ENCODE data around the gene NHS. TPM values are rescaled to one million over a fixed set of nuclear protein-coding genes. Genes with fewer than 3 reads are reported as not detected.

Gene NHS
- total RNA-seq, 1 donor, result 10.5 TPM

DNA sequence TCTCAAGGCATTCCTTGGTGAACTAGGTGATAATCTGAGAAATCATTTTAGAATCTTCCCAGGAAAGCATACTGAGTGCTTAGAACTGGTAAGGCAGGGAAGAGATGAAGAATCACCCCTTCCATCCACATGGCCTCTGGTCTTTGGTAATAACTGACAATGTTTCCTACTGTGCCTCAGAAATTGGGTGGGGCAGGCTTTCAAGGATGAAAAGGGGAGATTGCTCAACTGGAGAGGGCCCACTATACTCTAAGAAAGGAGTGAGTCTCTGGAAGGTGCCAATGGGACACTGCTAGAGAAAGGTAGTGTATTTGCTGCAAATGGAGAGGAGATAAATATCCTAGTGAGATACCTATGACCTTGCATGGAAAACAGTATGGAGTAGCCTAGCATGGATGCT is 227.2 kb downstream of the NHS start:
- TF ChIP-seq, protein P1, sequence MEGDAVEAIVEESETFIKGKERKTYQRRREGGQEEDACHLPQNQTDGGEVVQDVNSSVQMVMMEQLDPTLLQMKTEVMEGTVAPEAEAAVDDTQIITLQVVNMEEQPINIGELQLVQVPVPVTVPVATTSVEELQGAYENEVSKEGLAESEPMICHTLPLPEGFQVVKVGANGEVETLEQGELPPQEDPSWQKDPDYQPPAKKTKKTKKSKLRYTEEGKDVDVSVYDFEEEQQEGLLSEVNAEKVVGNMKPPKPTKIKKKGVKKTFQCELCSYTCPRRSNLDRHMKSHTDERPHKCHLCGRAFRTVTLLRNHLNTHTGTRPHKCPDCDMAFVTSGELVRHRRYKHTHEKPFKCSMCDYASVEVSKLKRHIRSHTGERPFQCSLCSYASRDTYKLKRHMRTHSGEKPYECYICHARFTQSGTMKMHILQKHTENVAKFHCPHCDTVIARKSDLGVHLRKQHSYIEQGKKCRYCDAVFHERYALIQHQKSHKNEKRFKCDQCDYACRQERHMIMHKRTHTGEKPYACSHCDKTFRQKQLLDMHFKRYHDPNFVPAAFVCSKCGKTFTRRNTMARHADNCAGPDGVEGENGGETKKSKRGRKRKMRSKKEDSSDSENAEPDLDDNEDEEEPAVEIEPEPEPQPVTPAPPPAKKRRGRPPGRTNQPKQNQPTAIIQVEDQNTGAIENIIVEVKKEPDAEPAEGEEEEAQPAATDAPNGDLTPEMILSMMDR (IDR thresholded peaks at IDR 0.05; ENCODE audit: extremely low read depth, low read depth, low read length), result no peak

DNA sequence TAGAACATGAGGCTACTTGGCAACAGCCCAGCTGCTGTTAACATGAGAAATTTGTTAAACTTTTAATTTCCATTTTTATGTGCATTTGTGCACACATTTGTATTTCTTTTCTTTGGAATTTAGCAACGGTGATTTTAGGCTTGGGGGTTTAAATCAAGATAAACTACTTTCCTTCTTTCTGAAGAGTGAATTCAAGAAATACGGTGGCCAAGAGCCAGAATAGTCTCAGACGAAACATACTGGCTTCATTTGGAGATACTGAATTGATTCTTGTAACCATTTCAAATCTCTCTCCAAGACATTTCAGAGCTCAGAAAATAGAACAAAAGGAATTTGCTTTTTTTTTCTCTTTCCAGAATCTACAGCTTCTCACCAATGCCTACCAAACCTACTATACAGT is 228.2 kb downstream of the NHS start:
- no peak overlapping the region for H3K4me2 ChIP-seq (ENCODE audit: insufficient read depth, low read length)
- no peak overlapping the region for H3K4me3 ChIP-seq (ENCODE audit: insufficient read depth, low read length)
- no peaks in the 10 kb centered on the region for H3K9me3 ChIP-seq (ENCODE audit: low read depth, low read length)
- TF ChIP-seq, protein P1 (IDR thresholded peaks at IDR 0.05; ENCODE audit: extremely low read depth, low read depth, low read length), result no peak
- no peak for DNase-seq (ENCODE audit: insufficient read length, low spot score, missing footprints)
- no peaks in the 10 kb centered on the region for H3K36me3 ChIP-seq (ENCODE audit: insufficient read depth, low read length)
- no peak overlapping the region for H2AFZ ChIP-seq (ENCODE audit: low read length)
- H3K27me3 ChIP-seq (ENCODE audit: insufficient read depth, low read length), result no peaks in the 10 kb centered on the region
- H3K27ac ChIP-seq (ENCODE audit: low read depth, low read length), result no peak overlapping the region
- H3K4me1 ChIP-seq (ENCODE audit: insufficient read depth, low read length), result peaks cover 24% of the 10 kb centered on the region
- no peaks in the 10 kb centered on the region for H3K79me2 ChIP-seq (ENCODE audit: insufficient read depth, low read length)
- H4K20me1 ChIP-seq (ENCODE audit: insufficient read depth, low read length), result peaks cover 6% of the 10 kb centered on the region

More for the DNA sequence above, 227.2 kb downstream of the NHS start:
- Histone ChIP-seq H4K20me1 (ENCODE audit: insufficient read depth, low read length) (peaks cover 6% of the 10 kb centered on the region), H3K4me2 (ENCODE audit: insufficient read depth, low read length) (no peak overlapping the region), H3K27me3 (ENCODE audit: insufficient read depth, low read length) (no peaks in the 10 kb centered on the region), H3K4me3 (ENCODE audit: insufficient read depth, low read length) (no peak overlapping the region), H3K79me2 (ENCODE audit: insufficient read depth, low read length) (no peaks in the 10 kb centered on the region), H3K4me1 (ENCODE audit: insufficient read depth, low read length) (peaks cover 23% of the 10 kb centered on the region), H3K36me3 (ENCODE audit: insufficient read depth, low read length) (no peaks in the 10 kb centered on the region), H2AFZ (ENCODE audit: low read length) (no peak overlapping the region), H3K9me3 (ENCODE audit: low read depth, low read length) (no peaks in the 10 kb centered on the region), H3K27ac (ENCODE audit: low read depth, low read length) (no peak overlapping the region)
- no peak for DNase-seq (ENCODE audit: insufficient read length, low spot score, missing footprints)

DNA sequence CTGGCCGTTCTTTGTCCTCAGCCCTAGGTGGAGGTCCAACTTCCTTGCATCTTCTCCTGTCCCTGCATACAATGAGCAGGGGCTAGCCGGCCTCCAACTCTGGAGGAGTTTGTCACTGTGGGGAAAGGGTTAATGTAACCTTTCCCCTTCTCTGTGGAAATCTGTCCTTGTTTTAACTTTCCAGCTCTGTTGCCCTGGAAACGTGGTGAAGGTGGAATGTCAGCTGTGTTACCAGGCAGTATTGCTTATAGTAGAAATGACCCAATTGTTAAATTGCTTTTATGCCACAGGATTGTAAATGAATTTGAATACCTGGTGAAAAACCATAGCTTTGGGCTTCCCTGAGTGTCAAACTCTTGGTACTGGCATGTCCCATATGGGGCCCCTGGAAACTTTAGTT is 230.7 kb downstream of the NHS start:
- no peak for DNase-seq (ENCODE audit: insufficient read length, low spot score, missing footprints)
- peaks cover 6% of the 10 kb centered on the region for H4K20me1 ChIP-seq (ENCODE audit: insufficient read depth, low read length)
- no peak overlapping the region for H2AFZ ChIP-seq (ENCODE audit: low read length)
- no peaks in the 10 kb centered on the region for H3K79me2 ChIP-seq (ENCODE audit: insufficient read depth, low read length)
- TF ChIP-seq, protein P1 (IDR thresholded peaks at IDR 0.05; ENCODE audit: extremely low read depth, low read depth, low read length), result no peak
- peaks cover 20% of the 10 kb centered on the region for H3K4me1 ChIP-seq (ENCODE audit: insufficient read depth, low read length)
- H3K27me3 ChIP-seq (ENCODE audit: insufficient read depth, low read length), result no peaks in the 10 kb centered on the region
- H3K36me3 ChIP-seq (ENCODE audit: insufficient read depth, low read length), result no peaks in the 10 kb centered on the region
- H3K27ac ChIP-seq (ENCODE audit: low read depth, low read length), result peak overlapping the region; percentile 21
- no peak overlapping the region for H3K4me3 ChIP-seq (ENCODE audit: insufficient read depth, low read length)
- H3K9me3 ChIP-seq (ENCODE audit: low read depth, low read length), result no peaks in the 10 kb centered on the region
- no peak overlapping the region for H3K4me2 ChIP-seq (ENCODE audit: insufficient read depth, low read length)

DNA sequence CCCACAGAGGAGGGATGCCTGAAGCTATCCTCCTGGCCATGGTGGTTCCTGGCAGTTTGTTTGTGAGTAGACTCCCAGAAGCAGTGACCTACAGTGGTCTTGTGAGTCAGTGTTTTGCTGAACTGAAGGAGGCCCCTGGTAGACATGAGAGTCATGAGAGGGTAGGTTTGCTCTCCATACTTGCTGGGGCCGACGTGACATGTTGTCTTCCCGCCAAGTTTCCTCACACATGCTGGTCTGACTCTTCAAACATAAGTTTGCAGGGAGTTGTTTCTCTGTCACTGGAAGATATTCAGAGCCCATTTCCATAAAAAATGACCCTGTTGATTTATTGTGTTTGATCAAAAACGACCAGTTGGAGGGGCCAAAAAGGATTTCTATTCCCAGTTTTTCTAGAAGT is 231.2 kb downstream of the NHS start:
- Histone ChIP-seq H3K4me3 (ENCODE audit: insufficient read depth, low read length) (no peak overlapping the region), H4K20me1 (ENCODE audit: insufficient read depth, low read length) (peaks cover 9% of the 10 kb centered on the region), H3K79me2 (ENCODE audit: insufficient read depth, low read length) (no peaks in the 10 kb centered on the region), H3K27ac (ENCODE audit: low read depth, low read length) (peak overlapping the region; percentile 21), H3K27me3 (ENCODE audit: insufficient read depth, low read length) (no peaks in the 10 kb centered on the region), H3K4me1 (ENCODE audit: insufficient read depth, low read length) (peaks cover 20% of the 10 kb centered on the region), H3K36me3 (ENCODE audit: insufficient read depth, low read length) (no peaks in the 10 kb centered on the region), H3K4me2 (ENCODE audit: insufficient read depth, low read length) (no peak overlapping the region), H2AFZ (ENCODE audit: low read length) (no peak overlapping the region), H3K9me3 (ENCODE audit: low read depth, low read length) (no peaks in the 10 kb centered on the region)
- DNase-seq (ENCODE audit: insufficient read length, low spot score, missing footprints), result no peak
- TF ChIP-seq, protein P1 (IDR thresholded peaks at IDR 0.05; ENCODE audit: extremely low read depth, low read depth, low read length), result no peak

Data from osteoblast (primary cell).